Heart left ventricle (tissue), 16 donors: ENCODE measurements around the gene RAP2B. TPM values are rescaled to one million over a fixed set of nuclear protein-coding genes. Genes with fewer than 3 reads are reported as not detected.
A peak's percentile ranks its signal among the peaks of the same experiment; 100 is the strongest.

ENCODE experiments used
- ATAC-seq, 4 donors: fragments of 200-7000 bp; cut with Tn5 transposase; one replicate each; pipeline ENCODE4 v1.9.1; 2020 to 2022; ENCODE audit warnings: moderate library complexity in 4 of 4, mild to moderate bottlenecking in 3 of 4, moderate number of reproducible peaks in 1 of 4
- DNase-seq, 5 donors: peaks; one replicate each; pipeline ENCODE4 v3.0.0-alpha.2; 2020
- H3K27ac ChIP-seq, 12 donors: fragments of 200-600 bp; sonication (generic) in 4 of 12; one replicate each; pipeline versions ENCODE4 v1.5.0 to v1.8.0; 2016 to 2022; ENCODE audit warnings: mild to moderate bottlenecking in 2 of 12
- H3K27me3 ChIP-seq, 9 donors: fragments of 200-600 bp; sonication (generic) in 2 of 9; one replicate each; pipeline versions ENCODE4 v1.5.1 to v1.8.0; 2016 to 2022; ENCODE audit warnings: mild to moderate bottlenecking in 3 of 9
- H3K36me3 ChIP-seq, 9 donors: fragments of 200-600 bp; sonication (generic) in 2 of 9; one replicate each; pipeline versions ENCODE4 v1.5.0 to v1.8.0; 2018 to 2022; ENCODE audit warnings: mild to moderate bottlenecking in 2 of 9
- H3K4me1 ChIP-seq, 12 donors: fragments of 200-600 bp; sonication (generic) in 4 of 12; one replicate each; pipeline versions ENCODE4 v1.5.0 to v1.8.0; 2016 to 2022; ENCODE audit warnings: mild to moderate bottlenecking in 3 of 12
- H3K4me3 ChIP-seq, 12 donors: fragments of 200-600 bp; sonication (generic) in 4 of 12; one replicate each; pipeline versions ENCODE4 v1.5.0 to v1.8.0; 2017 to 2022; ENCODE audit warnings: mild to moderate bottlenecking in 9 of 12, moderate library complexity in 4 of 12
- H3K9me3 ChIP-seq, 12 donors: fragments of 200-600 bp; sonication (generic) in 4 of 12; one replicate each; pipeline versions ENCODE4 v1.5.0 to v1.8.0; 2016 to 2022; ENCODE audit warnings: mild to moderate bottlenecking in 1 of 12
- CTCF ChIP-seq, 12 donors: fragments of 200-600 bp; sonication (generic) in 4 of 12; IDR thresholded peaks; one replicate each; pipeline versions ENCODE4 v1.5.0 to v1.8.0; 2018 to 2022; ENCODE audit warnings: antibody characterized with exemption in 12 of 12, mild to moderate bottlenecking in 5 of 12
- POLR2A ChIP-seq, 2 donors: fragments of 450-650 bp; IDR thresholded peaks; one replicate each; pipeline ENCODE4 v1.6.1; 2017; ENCODE audit warnings: antibody characterized with exemption in 2 of 2, mild to moderate bottlenecking in 2 of 2, moderate library complexity in 2 of 2
- WGBS, 4 donors: extraction: QIAGEN DNeasy Blood & Tissue Kit in 2 of 4; methylation state at CpG; one replicate each; pipeline versions ENCODE4 v1.1.5 to v1.1.7; 2013 to 2018; 5-methylcytosine and 5-hydroxymethylcytosine counted together
- intact Hi-C, 10 donors: fragments of 100-400 bp; cut with DNase I; formaldehyde crosslinking; loops; one replicate each; pipeline versions ENCODE4 v1.11.1 to v1.14.2; 2022
- polyA plus RNA-seq, 2 donors: library from polyadenylated mRNA; stranded (reverse); fragments of 200-250 nt; gene quantifications; one replicate each; pipeline ENCODE4 v1.2.3, GENCODE V29; 2013
- total RNA-seq, 9 donors: library from RNA; depleted of rRNA in 2 of 9; stranded (reverse); fragments of >200 nt in 2 of 9; fragmentation: NEBNext Ultra II Directional in 3 of 9; extraction: Animal tissue kit (Norgen Biotek cat#: 25700) in 3 of 9; gene quantifications; one replicate each; pipeline versions ENCODE4 v1.1.0 to v1.2.4, GENCODE V29; 2016 to 2023
- donor health status: ischemic (EF 13 %, LVEDD 7.1; RV severe dilation, severe dysfunction).
- donor health status: healthy with polysubstance abuse.
- donor health status: DM: no; HTN: yes; CAD: no.
- donor health status: DM: no; HTN: no; CAD: no.
- donor health status: ischemic (EF 25% LVEDD 6.9; RV normal size, moderate dysfunction).
- donor health status: ischemic (EF 25% LVEDD 5.7; RV mildly dilated, moderate dysfunction).
- donor health status: healthy.
- donor health status: DM: yes; HTN: yes; CAD: no.
- donor health status: ischemic (EF 35%, LVEDD 5.7; RV mildly dilated, moderate dysfunction).
- donor health status: nonischemic (EF 11% LVEDD 7.7; RV severe dilation, severe dysfunction).
- donor health status: DM: yes; HTN: yes; CAD: no.
- donor health status: PGD.
- donor health status: ischemic (EF 29% LVEDD 5.4; RV normal size, mild dysfunction).
- donor health status: nonischemic (EF 23%, LVEDD 6.1; RV moderate dilation, normal function).

RAP2B gene
- total and polyA plus RNA-seq, 11 donors: 0.99 to 23.8 (median 3.6) TPM

GRCh38 chr3:153160451-153161137 lies 1.4 kb upstream of the RAP2B start:
- Histone ChIP-seq H3K9me3 (no peaks in the 10 kb centered on the region), H3K4me3 (peak overlapping the region; percentile 44 to 98 (median 82)), H3K27ac (peak overlapping the region; percentile 57 to 98 (median 88)), H3K27me3 (no peaks in the 10 kb centered on the region), H3K36me3 (peaks cover 0 to 9% (median 0%) of the 10 kb centered on the region in 9 donors), H3K4me1 (peaks cover 0 to 26% (median 15%) of the 10 kb centered on the region in 12 donors)
- intact Hi-C loops: loop anchor here in 8 of 10 donors (5.0 to 10.0 kb wide), 11 partner anchors 62 to 607 kb away; no protein-coding TSS in a partner anchor
- DNase-seq: peak; percentile 69 to 87 (median 75)
- TF ChIP-seq POLR2A (IDR thresholded peaks at IDR 0.05): no peak
- TF ChIP-seq CTCF (IDR thresholded peaks at IDR 0.05): no peak
- 0 to 1% (median 0%) methylated on average over 10 to 43 of the region's 43 CpGs for WGBS, 4 donors
- peak; percentile 7 to 22 (median 15) for ATAC-seq

GRCh38 chr3:153161138-153161713 lies 800 bp upstream of the RAP2B start:
- peak; percentile 92 to 97 (median 94) for ATAC-seq
- intact Hi-C loops: loop anchor here in 8 of 10 donors (5.0 to 10.0 kb wide), 11 partner anchors 61 to 606 kb away; no protein-coding TSS in a partner anchor
- TF ChIP-seq POLR2A (IDR thresholded peaks at IDR 0.05) (peak in 1 of 2 donors; percentile 71), CTCF (IDR thresholded peaks at IDR 0.05) (no peak)

GRCh38 chr3:153162513-153163392 lies 727 bp downstream of the RAP2B start:
- 0 to 2% (median 0%) methylated on average over 24 to 86 of the region's 86 CpGs for WGBS, 4 donors
- peak in 2 of 4 donors; percentile 3 to 4 for ATAC-seq
- TF ChIP-seq CTCF (IDR thresholded peaks at IDR 0.05) (no peak), POLR2A (IDR thresholded peaks at IDR 0.05) (no peak)

More at GRCh38 chr3:153161138-153161713, 800 bp upstream of the RAP2B start:
- H3K9me3 ChIP-seq: no peaks in the 10 kb centered on the region
- peak overlapping the region; percentile 44 to 98 (median 82) for H3K4me3 ChIP-seq
- peak overlapping the region; percentile 57 to 98 (median 88) for H3K27ac ChIP-seq
- H3K27me3 ChIP-seq: no peaks in the 10 kb centered on the region
- peaks cover 0 to 9% (median 0%) of the 10 kb centered on the region in 9 donors for H3K36me3 ChIP-seq
- 0% methylated on average over 22 to 27 of the region's 27 CpGs for WGBS, 4 donors
- H3K4me1 ChIP-seq: peaks cover 0 to 33% (median 19%) of the 10 kb centered on the region in 12 donors
- DNase-seq: peak; percentile 93 to 97 (median 96)

More at GRCh38 chr3:153162513-153163392, 727 bp downstream of the RAP2B start:
- DNase-seq: peak; percentile 25 to 76 (median 42)
- Histone ChIP-seq H3K27me3 (no peaks in the 10 kb centered on the region), H3K4me1 (peaks cover 0 to 46% (median 24%) of the 10 kb centered on the region in 12 donors), H3K9me3 (no peaks in the 10 kb centered on the region), H3K4me3 (peak overlapping the region; percentile 44 to 98 (median 82)), H3K36me3 (peaks cover 0 to 21% (median 0%) of the 10 kb centered on the region in 9 donors), H3K27ac (peak overlapping the region; percentile 64 to 98 (median 88))
- intact Hi-C loops: loop anchor here in 8 of 10 donors (2.0 to 10.0 kb wide), 13 partner anchors 60 to 605 kb away; no protein-coding TSS in a partner anchor
